G401.6 (cell line): ENCODE measurements around the gene IQCE.
"Not testable (repeated sequence)": the region's sequence is repeated elsewhere in the genome, so short reads cannot be mapped to it uniquely, and the experiment has no call there.

Experiments used
- FAIRE-seq: peaks from 2 replicates; lab custom pipeline; 2012; peaks lifted over from hg19 to GRCh38; lab: Jason Lieb, UNC

IQCE gene

GRCh38 chr7:2532816-2533215 lies 26.0 kb upstream of the IQCE start:
- not testable (repeated sequence) for FAIRE-seq

GRCh38 chr7:2533566-2533965 lies 25.2 kb upstream of the IQCE start:
- FAIRE-seq: not testable (repeated sequence)

- not testable (repeated sequence) for FAIRE-seq
Observed at GRCh38 chr7:2534214-2534613, 24.6 kb upstream of the IQCE start.

GRCh38 chr7:2535872-2536627 lies 22.7 kb upstream of the IQCE start:
- FAIRE-seq: not testable (repeated sequence)

- no peak for FAIRE-seq
Observed at GRCh38 chr7:2537981-2538851, 20.6 kb upstream of the IQCE start.

GRCh38 chr7:2539031-2539911 lies 19.5 kb upstream of the IQCE start:
- no peak for FAIRE-seq

- no peak for FAIRE-seq
Observed at GRCh38 chr7:2540133-2540532, 18.6 kb upstream of the IQCE start.

- FAIRE-seq: no peak
Observed at GRCh38 chr7:2540641-2541051, 18.1 kb upstream of the IQCE start.

GRCh38 chr7:2541291-2542010 lies 17.3 kb upstream of the IQCE start:
- FAIRE-seq: no peak

- FAIRE-seq: no peak
Observed at GRCh38 chr7:2542011-2542915, 16.5 kb upstream of the IQCE start.

- no peak for FAIRE-seq
Observed at GRCh38 chr7:2542916-2543871, 15.6 kb upstream of the IQCE start.

GRCh38 chr7:2544541-2545188 lies 14.1 kb upstream of the IQCE start:
- FAIRE-seq: no peak

GRCh38 chr7:2545746-2546425 lies 12.9 kb upstream of the IQCE start:
- no peak for FAIRE-seq

- FAIRE-seq: no peak
Observed at GRCh38 chr7:2546776-2547586, 11.8 kb upstream of the IQCE start.

- FAIRE-seq: no peak
Observed at GRCh38 chr7:2551418-2551817, 7.4 kb upstream of the IQCE start.

GRCh38 chr7:2553108-2553507 lies 5.7 kb upstream of the IQCE start:
- FAIRE-seq: no peak

GRCh38 chr7:2553831-2554581 lies 4.8 kb upstream of the IQCE start:
- FAIRE-seq: no peak
